Measurements from ENCODE around the gene BEST4.
"Not testable (repeated sequence)": the region's sequence is repeated elsewhere in the genome, so short reads cannot be mapped to it uniquely, and the experiment has no call there.

Gene BEST4

DNA sequence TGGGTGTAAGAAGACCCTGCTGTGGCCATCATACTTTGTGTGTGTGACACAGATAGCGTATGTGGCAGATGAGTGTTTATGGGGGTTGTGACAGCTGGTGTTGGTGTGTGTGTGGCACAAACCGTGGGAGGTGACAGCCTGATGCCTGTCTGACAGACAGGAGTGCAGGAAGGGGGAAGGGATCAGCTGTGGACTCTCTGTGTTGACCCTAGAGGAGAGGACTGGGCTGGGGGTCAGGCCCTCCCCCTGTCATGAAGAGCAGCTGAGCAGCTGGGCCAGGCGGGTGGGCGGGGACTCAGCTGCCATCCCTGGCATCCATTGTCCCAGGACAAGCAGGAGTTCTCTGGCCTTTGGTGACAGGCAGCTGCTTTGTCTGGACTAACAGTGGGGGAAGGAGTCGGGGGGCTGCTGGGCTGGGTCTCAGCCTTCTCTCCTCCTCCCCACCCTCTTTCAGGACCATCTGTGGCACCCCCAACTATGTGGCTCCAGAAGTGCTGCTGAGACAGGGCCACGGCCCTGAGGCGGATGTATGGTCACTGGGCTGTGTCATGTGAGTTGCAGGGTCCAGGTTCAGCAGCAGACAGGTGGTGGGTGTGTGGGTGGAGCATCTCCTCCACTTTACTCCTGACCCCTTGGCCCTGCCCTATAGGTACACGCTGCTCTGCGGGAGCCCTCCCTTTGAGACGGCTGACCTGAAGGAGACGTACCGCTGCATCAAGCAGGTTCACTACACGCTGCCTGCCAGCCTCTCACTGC lies 14.5 kb upstream of the BEST4 start:
- in situ Hi-C loops (cut with MboI; ENCODE audit: low sequenced_read_pairs), result no loop called here
- Histone ChIP-seq H3K4me3 (no peak overlapping the region), H3K27me3 (ENCODE audit: low read depth) (no peaks in the 10 kb centered on the region), H3K4me1 (peaks cover 6% of the 10 kb centered on the region), H3K9me3 (no peaks in the 10 kb centered on the region), H3K36me3 (replicated peaks) (peaks cover 45% of the 10 kb centered on the region)
- DNase-seq (ENCODE audit: low spot score in 2 of 2), result no peak

DNA sequence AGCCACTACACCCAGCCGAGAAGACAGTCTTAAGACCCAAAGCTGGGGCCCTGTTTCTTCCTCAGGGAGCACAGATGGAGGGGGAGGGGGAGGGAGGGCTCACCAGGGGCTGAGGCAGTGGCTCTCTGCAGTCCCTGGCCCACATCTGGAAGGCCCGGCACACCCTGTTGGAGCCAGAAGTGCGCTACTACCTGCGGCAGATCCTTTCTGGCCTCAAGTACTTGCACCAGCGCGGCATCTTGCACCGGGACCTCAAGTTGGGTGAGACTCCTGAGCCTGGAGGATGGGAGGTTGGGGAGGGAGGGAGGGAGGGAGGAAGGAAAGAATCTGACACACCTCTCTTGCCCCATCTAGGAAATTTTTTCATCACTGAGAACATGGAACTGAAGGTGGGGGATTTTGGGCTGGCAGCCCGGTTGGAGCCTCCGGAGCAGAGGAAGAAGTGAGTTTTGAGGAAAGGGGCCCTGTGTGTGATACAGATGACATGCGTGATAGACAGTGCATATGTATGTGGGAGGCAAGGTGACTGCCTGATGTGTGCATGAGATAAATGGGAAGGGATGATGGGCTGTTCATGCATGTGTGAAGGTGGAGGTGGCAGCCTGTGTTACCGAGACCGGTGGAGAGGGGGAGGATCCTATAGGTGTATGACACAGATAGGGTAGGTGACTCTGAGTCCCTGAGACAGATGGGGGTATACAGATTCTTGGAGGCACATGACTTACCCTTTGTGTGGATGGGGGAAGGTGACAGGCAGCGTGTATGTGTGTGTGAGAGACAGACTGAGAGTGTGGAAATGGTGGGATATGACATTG lies 13.7 kb upstream of the BEST4 start:
- in situ Hi-C loops (cut with MboI; ENCODE audit: low sequenced_read_pairs), result no loop called here
- peak in 1 of 2 experiments; percentile 51 for DNase-seq (ENCODE audit: low spot score in 2 of 2)
- Histone ChIP-seq H3K4me3 (peak overlapping the region; percentile 82), H3K36me3 (replicated peaks) (peaks cover 39% of the 10 kb centered on the region), H3K9me3 (no peaks in the 10 kb centered on the region), H3K4me1 (no peaks in the 10 kb centered on the region; the same call in 1 of the 2 replicates), H3K27me3 (ENCODE audit: low read depth) (no peaks in the 10 kb centered on the region)

DNA sequence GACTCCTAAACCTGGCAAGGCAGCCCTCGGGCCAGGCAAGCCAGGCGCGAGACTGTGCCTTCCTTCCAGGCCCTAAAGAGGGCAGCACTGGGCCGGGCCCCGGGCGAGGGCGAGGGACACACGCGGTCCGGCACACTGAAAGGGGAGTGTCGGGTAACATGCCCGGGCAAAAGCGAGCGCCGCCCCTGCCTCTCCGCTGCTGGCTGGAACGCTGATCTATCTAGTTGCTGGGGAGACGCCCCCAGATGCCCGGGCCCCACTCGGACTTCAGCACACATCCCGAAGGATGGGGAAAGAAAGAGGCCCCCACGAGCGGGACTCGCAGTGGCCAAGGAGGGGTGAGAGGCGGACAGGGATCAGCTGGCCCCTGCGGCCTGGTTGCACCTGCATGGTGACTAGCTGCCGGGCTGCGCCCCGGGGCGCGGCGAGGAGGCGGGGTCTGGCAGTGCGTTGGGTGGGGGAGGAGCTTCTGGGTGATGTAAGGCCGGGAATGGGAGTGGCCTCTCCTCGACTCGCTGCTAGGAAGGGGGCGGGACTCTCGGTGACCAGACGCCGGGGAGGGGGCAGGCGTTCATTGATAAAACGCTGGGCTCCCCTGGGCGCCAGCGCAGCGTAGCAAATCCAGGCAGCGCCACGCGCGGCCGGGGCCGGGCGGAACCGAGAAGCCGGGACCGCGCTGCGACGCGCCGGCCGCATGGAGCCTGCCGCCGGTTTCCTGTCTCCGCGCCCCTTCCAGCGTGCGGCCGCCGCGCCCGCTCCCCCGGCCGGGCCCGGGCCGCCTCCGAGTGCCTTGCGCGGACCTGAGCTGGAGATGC lies 12.0 kb upstream of the BEST4 start, which contains the start of gene PLK3:
TSS of gene PLK3 (plus strand) at position 608 of the 815 bp plus-strand sequence. CDS start at position 695, 87 bp downstream.
- in situ Hi-C loops (cut with MboI; ENCODE audit: low sequenced_read_pairs), result no loop called here
- H3K4me3 ChIP-seq, result peak within 1 kb of the TSS; percentile 82
- H3K27me3 ChIP-seq (ENCODE audit: low read depth), result no peaks in the 10 kb centered on the region
- H3K4me1 ChIP-seq, result no peaks in the 10 kb centered on the region; the same call in 1 of the 2 replicates
- H3K9me3 ChIP-seq, result no peaks in the 10 kb centered on the region
- DNase-seq (ENCODE audit: low spot score in 2 of 2), result peak; percentile 98 to 99
- peaks cover 26% of the 10 kb centered on the region for H3K36me3 ChIP-seq (replicated peaks)

DNA sequence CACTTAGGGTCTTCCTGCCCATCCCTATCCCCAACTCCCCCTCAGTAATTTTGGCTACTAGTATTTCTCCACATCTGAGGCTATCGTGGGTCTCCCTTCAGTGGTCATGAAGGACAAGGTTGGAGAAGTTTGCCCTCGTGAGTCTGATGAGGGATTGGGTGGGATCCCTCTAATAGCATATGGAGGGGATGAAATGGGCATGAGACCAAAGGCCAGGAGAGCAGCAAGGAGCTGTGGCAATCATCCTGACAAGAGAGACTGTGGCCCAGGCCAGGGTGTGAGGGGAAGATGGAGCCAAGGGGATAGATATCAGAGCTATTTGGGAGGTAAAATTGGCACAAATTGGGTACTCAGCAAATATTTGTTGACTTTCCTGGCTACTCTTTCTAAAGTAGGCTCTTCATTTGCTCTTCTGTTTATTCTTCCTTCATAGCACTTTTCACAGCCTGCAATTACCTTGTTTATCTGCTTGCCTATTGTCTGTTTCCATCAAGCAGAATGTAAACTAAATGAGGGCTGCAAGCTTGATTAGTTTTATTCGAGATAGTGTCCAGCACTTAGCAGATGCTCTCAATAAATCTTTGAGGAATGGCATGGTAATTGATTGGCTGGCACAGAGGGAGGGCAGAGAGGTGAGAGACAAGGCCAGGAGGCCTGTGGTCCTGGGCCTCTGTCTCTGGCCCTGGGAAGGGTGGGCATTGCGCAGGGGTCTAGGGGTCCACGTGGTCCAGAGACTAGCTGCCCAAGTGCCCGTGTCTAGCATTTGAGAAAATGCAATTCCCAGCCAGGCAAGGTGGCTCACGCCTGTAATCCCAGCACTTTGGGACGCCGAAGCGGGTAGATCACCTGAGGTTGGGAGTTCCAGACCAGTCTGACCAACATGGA lies 10.8 kb upstream of the BEST4 start:
- Histone ChIP-seq H3K36me3 (replicated peaks) (peaks cover 19% of the 10 kb centered on the region), H3K4me3 (no peak overlapping the region), H3K9me3 (no peaks in the 10 kb centered on the region), H3K4me1 (no peaks in the 10 kb centered on the region; the same call in 1 of the 2 replicates), H3K27me3 (ENCODE audit: low read depth) (no peaks in the 10 kb centered on the region)
- no peak for DNase-seq (ENCODE audit: low spot score in 2 of 2)
- in situ Hi-C loops (cut with MboI; ENCODE audit: low sequenced_read_pairs), result no loop called here

DNA sequence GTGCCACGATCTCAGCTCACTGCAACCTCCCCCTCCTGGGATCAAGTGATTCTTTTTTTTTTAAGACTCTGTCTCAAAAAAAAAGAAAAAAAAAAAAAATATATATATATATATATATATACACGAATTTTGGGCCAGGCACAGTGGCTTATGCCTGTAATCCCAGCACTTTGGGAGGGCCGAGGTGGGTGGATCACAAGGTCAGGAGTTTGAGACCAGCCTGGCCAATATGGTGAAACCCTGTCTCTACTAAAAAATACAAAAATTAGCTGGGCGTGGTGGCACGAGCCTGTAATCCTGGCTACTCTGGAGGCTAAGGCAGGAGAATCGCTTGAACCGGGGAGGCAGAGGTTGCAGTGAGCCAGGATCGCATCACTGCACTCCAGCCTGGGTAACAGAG lies 9.9 kb upstream of the BEST4 start:
- H3K27me3 ChIP-seq (ENCODE audit: low read depth); H3K4me3 ChIP-seq; H3K9me3 ChIP-seq; DNase-seq (ENCODE audit: low spot score in 2 of 2); H3K4me1 ChIP-seq; in situ Hi-C loops (cut with MboI; ENCODE audit: low sequenced_read_pairs): not testable (repeated sequence)
- peaks cover 10% of the 10 kb centered on the region for H3K36me3 ChIP-seq (replicated peaks)

DNA sequence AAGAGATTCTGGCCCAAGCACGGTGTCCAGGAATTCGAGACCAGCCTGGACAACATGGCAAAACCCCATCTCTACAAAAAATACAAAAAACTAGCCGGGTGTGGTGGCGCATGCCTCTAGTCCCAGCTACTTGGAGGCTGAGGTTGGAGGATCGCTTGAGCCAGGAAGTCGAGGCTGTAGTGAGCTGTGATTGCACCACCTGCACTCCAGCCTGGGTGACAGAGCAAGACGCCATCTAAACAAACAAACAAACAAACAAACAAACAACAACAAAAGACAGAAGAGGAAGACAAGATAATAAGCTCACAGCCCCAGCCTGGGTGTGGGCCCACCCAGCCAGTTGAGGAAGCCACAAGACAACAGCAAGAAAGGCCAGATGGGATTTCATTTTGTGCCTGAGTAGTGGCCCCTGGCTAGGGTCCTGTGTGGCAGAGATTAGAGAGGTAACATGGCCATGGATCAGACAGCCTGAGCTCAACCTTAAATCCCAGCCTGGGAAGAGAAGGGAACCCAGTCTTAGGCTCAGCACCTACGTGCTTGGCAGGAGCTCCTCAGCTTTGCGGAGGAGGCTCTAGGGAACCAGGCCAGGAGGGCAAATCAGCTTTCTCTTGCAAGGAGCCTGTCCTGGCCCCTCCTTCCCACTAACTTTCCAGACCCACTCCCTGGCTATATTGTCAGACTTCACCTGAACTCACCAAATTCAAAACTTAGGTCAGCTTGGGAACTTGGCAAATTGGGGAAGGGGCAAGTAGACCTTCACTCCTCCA lies 4.9 kb upstream of the BEST4 start:
- in situ Hi-C loops (cut with MboI; ENCODE audit: low sequenced_read_pairs), result no loop called here
- no peaks in the 10 kb centered on the region for H3K36me3 ChIP-seq (replicated peaks)
- no peak overlapping the region for H3K4me3 ChIP-seq
- no peaks in the 10 kb centered on the region for H3K27me3 ChIP-seq (ENCODE audit: low read depth)
- H3K9me3 ChIP-seq, result no peaks in the 10 kb centered on the region
- no peaks in the 10 kb centered on the region; the same call in 1 of the 2 replicates for H3K4me1 ChIP-seq
- no peak for DNase-seq (ENCODE audit: low spot score in 2 of 2)

DNA sequence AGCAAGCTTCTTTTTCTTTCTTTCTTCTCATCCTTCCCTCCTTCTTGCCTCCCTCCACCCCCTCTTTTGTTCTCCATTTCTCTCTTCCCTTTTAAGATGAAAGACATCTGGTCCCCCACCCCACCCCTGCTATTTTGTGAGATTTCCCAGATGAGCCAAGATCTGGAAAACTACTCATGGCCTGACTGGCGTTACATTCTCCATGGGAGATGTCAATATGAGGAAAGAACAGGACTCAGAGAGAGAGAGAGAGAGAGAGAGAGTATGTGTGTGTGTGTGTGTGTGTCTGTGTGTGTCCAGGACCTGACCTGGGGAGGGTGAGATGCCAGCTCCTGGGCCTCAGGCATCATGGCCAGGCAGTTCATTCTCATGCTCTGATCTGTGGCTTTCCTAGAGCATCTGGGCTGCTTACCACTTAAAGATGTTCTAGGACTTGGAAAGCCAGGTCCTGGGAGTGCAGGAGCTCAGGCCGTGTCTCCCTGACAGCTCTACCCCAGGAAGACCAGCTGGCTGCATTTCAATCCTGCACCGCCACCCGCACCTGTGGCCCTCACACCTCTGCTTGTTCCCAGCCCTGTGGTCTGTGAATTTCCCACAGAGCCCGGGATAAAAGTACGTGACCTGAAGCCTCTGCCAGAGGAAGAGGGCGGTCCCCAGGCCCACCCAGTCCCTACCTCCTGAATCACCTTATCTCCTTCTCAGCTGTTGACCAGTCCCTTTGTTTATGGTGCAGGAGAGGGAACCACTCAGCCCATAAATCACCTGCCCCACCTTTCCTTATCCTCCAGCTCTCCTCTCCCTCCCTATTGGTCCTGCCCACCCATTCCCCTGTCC lies 3.2 kb upstream of the BEST4 start:
- Histone ChIP-seq H3K27me3 (ENCODE audit: low read depth) (no peaks in the 10 kb centered on the region), H3K9me3 (no peaks in the 10 kb centered on the region), H3K4me3 (no peak overlapping the region), H3K36me3 (replicated peaks) (no peaks in the 10 kb centered on the region), H3K4me1 (peaks cover 6% of the 10 kb centered on the region)
- in situ Hi-C loops (cut with MboI; ENCODE audit: low sequenced_read_pairs), result no loop called here
- DNase-seq (ENCODE audit: low spot score in 2 of 2), result no peak

DNA sequence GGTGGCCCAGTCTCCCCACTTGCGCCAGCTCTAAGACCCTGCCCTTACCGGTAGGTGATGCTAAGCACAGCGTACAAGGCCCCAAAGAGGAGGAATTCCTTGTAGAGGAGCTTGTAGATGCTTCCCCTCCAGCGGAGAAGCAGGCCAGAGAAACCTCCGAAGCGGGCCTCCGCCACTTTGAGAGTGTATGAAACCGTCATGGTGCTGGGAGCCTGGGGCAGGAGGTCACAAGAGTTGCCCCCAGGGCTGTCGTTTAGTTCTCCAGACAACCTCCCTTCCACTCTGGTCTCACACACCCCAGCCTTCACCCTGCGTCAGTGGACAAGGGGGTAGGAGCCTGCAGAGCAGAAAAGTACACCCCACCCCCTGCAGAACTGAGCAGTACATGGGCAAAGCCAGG lies 464 bp downstream of the BEST4 start:
- in situ Hi-C loops (cut with MboI; ENCODE audit: low sequenced_read_pairs), result no loop called here
- Histone ChIP-seq H3K9me3 (no peaks in the 10 kb centered on the region), H3K4me1 (peaks cover 10% of the 10 kb centered on the region), H3K4me3 (no peak overlapping the region), H3K27me3 (ENCODE audit: low read depth) (no peaks in the 10 kb centered on the region), H3K36me3 (replicated peaks) (no peaks in the 10 kb centered on the region; the same call in 1 of the 2 replicates)
- no peak for DNase-seq (ENCODE audit: low spot score in 2 of 2)

DNA sequence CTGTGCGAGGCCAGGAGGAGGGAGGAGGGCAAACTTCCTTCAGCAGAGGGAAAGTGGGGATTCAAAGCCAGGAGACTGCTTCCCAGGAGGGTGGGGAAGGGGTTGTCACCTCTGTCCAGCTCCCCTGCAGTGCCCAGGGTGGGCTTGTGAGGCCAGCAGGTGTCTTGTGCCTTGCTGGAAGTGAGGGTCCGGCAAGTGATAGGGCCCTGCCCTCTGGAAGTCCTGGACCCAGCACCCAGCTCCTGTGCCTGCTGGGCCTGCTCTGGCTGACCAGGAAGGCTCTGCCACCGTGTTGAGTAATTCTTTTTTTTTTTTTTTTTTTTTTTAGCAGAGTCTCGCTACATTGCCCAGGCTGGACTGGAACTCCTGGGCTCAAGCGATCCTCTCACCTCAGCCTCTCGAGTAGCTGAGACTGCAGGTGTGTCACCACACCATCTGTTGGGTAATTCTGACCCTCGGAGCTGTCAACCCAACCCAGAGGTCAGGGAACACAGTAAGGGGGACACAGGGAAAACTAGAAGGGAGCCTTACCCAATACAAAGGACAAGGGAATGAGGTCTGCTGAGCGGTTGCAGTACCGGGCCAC lies 1.0 kb downstream of the BEST4 start:
- Histone ChIP-seq H3K4me3 (peak overlapping the region; percentile 38), H3K4me1 (peaks cover 10% of the 10 kb centered on the region), H3K36me3 (replicated peaks) (no peaks in the 10 kb centered on the region; the same call in 1 of the 2 replicates), H3K27me3 (ENCODE audit: low read depth) (no peaks in the 10 kb centered on the region), H3K9me3 (no peaks in the 10 kb centered on the region)
- in situ Hi-C loops (cut with MboI; ENCODE audit: low sequenced_read_pairs), result no loop called here
- DNase-seq (ENCODE audit: low spot score in 2 of 2), result no peak

DNA sequence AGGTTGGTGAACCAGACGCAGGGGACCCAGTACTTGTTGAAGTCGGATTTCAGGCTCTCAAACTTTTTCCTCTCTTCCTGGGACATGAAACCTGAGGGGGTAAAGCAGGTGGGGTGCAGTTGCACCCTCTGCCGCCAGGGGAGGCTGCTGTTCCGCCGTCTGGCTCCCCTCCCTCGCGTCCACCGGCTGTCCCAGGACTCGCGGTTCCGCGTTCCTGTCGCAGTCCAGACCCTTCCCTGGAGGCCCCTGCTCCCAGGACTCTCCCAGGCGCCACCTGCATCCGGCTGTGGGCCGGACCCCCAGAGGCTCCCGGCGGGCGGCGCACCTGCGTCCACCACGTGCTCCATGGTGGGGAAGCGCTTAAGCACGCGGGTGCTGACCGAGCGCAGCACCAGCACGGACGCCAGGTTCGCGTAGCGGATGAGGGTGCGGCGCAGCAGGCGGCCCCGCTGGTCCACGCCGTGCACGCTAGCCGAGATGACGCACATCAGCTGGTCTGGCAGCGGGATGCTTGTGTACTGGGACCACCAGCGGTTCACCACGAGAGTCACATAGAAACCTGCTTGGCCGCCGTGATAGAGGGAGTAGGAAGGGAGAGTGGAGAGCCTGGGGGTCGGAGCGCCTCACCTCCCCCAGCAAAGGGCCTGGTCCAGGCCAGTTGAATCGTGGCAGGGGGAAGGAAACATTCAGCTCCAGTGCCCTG lies 1.7 kb downstream of the BEST4 start:
- DNase-seq (ENCODE audit: low spot score in 2 of 2), result peak; percentile 81 to 91
- in situ Hi-C loops (cut with MboI; ENCODE audit: low sequenced_read_pairs), result no loop called here
- Histone ChIP-seq H3K4me3 (peak overlapping the region; percentile 38), H3K9me3 (no peaks in the 10 kb centered on the region), H3K4me1 (peaks cover 10% of the 10 kb centered on the region), H3K36me3 (replicated peaks) (peaks cover 6% of the 10 kb centered on the region), H3K27me3 (ENCODE audit: low read depth) (no peaks in the 10 kb centered on the region)
